A549 (cell line): ENCODE results near the gene TSC22D3. TPM values are rescaled to one million over a fixed set of nuclear protein-coding genes. Genes with fewer than 3 reads are reported as not detected.
A peak's percentile ranks its signal among the peaks of the same experiment; 100 is the strongest.

ENCODE experiments used
- ATAC-seq, 2 experiments: fragments of 200-7000 bp in 1 of 2; fragments of >200 bp in 1 of 2; cut with Nextera tagmentation in 1 of 2; cut with Tn5 transposase in 1 of 2; 3 replicates each; pipeline versions ENCODE4 v1.8.0 to v1.9.1; 2018 to 2020; ENCODE audit warnings: mild to moderate bottlenecking in 1 of 2, moderate library complexity in 1 of 2
- CTCF ChIA-PET: fragments of 300-600 bp; sonication (Branson Sonifier 250); formaldehyde crosslinking; extraction: SDS; loops from one replicate; lab custom pipeline; 2021; ENCODE audit warnings: antibody characterized with exemption, inconsistent platforms; lab: Yijun Ruan, JAX
- POLR2A ChIA-PET: fragments of 350-600 bp; formaldehyde crosslinking; extraction: SDS; loops from one replicate; lab custom pipeline; 2021; ENCODE audit warnings: antibody characterized with exemption, inconsistent platforms; lab: Yijun Ruan, JAX
- DNase-seq, 2 experiments: peaks; one replicate each; pipeline versions ENCODE4 v3.0.0 to v3.0.0-alpha.2; 2011 to 2016; ENCODE audit warnings: low read depth in 1 of 2, low spot score in 1 of 2
- FAIRE-seq: peaks from 2 replicates; lab custom pipeline; 2011; peaks lifted over from hg19 to GRCh38; lab: Jason Lieb, UNC
- H3K27ac ChIP-seq, 2 experiments: fragments of >200 bp; sonication (Bioruptor Twin); formaldehyde crosslinking; 3 replicates each; pipeline ENCODE4 v1.5.1; 2016 to 2017
- H3K4me1 ChIP-seq: fragments of >200 bp; sonication (Bioruptor Twin); formaldehyde crosslinking; 3 replicates; pipeline ENCODE4 v1.6.1; 2016
- H3K4me2 ChIP-seq: fragments of >200 bp; sonication (Bioruptor Twin); formaldehyde crosslinking; 3 replicates; pipeline ENCODE4 v1.6.1; 2016
- H3K4me3 ChIP-seq: fragments of >200 bp; sonication (Bioruptor Twin); formaldehyde crosslinking; 3 replicates; pipeline ENCODE4 v1.5.1; 2016
- H3K9me3 ChIP-seq: fragments of >200 bp; sonication (Bioruptor Twin); formaldehyde crosslinking; 3 replicates; pipeline ENCODE4 v1.6.1; 2016
- CBX2 ChIP-seq: fragments of 200-600 bp; sonication (generic); IDR thresholded peaks from 2 replicates; pipeline ENCODE4 v1.6.1; 2016; ENCODE audit warnings: low read depth, mild to moderate bottlenecking, borderline replicate concordance
- CBX8 ChIP-seq: fragments of 200-600 bp; sonication (generic); IDR thresholded peaks from 2 replicates; pipeline ENCODE4 v1.6.1; 2016
- CHD2 ChIP-seq: fragments of 150-350 bp; IDR thresholded peaks from 2 replicates; pipeline ENCODE4 v1.6.1; 2014; ENCODE audit warnings: low read length; ENCODE audit not compliant: partially characterized antibody
- CTCF ChIP-seq: fragments of >200 bp; sonication (Bioruptor Twin); formaldehyde crosslinking; IDR thresholded peaks from 3 replicates; pipeline ENCODE4 v1.5.1; 2016
- EP300 ChIP-seq, 2 experiments: fragments of >200 bp; sonication (Bioruptor Twin); formaldehyde crosslinking; IDR thresholded peaks; 2 replicates in 1 of 2; 3 replicates in 1 of 2; pipeline ENCODE4 v1.6.1; 2016 to 2017
- FOSB ChIP-seq: fragments of 250-450 bp; sonication (Bioruptor Pico); IDR thresholded peaks from 2 replicates; pipeline ENCODE4 v1.5.0; 2020; ENCODE audit warnings: mild to moderate bottlenecking, moderate library complexity
- GATA3 ChIP-seq: IDR thresholded peaks from 2 replicates; pipeline ENCODE4 v1.6.1; 2012; ENCODE audit warnings: borderline replicate concordance
- HMGXB4 ChIP-seq: fragments of 250-450 bp; sonication (Bioruptor Pico); IDR thresholded peaks from 2 replicates; pipeline ENCODE4 v1.5.0; 2021; ENCODE audit warnings: mild to moderate bottlenecking, moderate library complexity, borderline replicate concordance
- HOXA7 ChIP-seq: fragments of 250-450 bp; sonication (Bioruptor Pico); IDR thresholded peaks from 2 replicates; pipeline ENCODE4 v1.5.0; 2020; ENCODE audit warnings: mild to moderate bottlenecking, moderate library complexity
- HOXB13 ChIP-seq: fragments of 250-450 bp; sonication (Bioruptor Pico); IDR thresholded peaks from 2 replicates; pipeline ENCODE4 v1.5.0; 2020; ENCODE audit warnings: low read depth, mild to moderate bottlenecking, moderate library complexity
- HOXB5 ChIP-seq: fragments of 250-450 bp; sonication (Bioruptor Pico); IDR thresholded peaks from 2 replicates; pipeline ENCODE4 v1.5.0; 2020; ENCODE audit warnings: mild to moderate bottlenecking, moderate library complexity
- JUNB ChIP-seq: fragments of >200 bp; sonication (Bioruptor Twin); formaldehyde crosslinking; IDR thresholded peaks from 2 replicates; pipeline ENCODE4 v1.6.1; 2016
- KDM1A ChIP-seq: fragments of 200-600 bp; sonication (generic); IDR thresholded peaks from 2 replicates; pipeline ENCODE4 v1.6.1; 2016; ENCODE audit warnings: low read depth, mild to moderate bottlenecking
- KDM5A ChIP-seq: fragments of 200-600 bp; sonication (generic); IDR thresholded peaks from 2 replicates; pipeline ENCODE4 v1.6.1; 2016; ENCODE audit warnings: antibody characterized with exemption, mild to moderate bottlenecking
- MAX ChIP-seq: IDR thresholded peaks from 2 replicates; pipeline ENCODE4 v1.6.1; 2012
- MYC ChIP-seq: IDR thresholded peaks from 2 replicates; pipeline ENCODE4 v1.6.1; 2012; ENCODE audit warnings: mild to moderate bottlenecking, inconsistent platforms, low read length, improper control_type of control experiment, borderline replicate concordance
- NFE2L2 ChIP-seq: fragments of 150-350 bp; conservative IDR thresholded peaks from 2 replicates; pipeline ENCODE4 v1.6.1; 2014; ENCODE audit warnings: low read length
- NR3C1 ChIP-seq: fragments of >200 bp; sonication (Bioruptor Twin); formaldehyde crosslinking; IDR thresholded peaks from 3 replicates; pipeline ENCODE4 v1.6.1; 2017
- RAD21 ChIP-seq, 2 experiments: fragments of >200 bp in 1 of 2; sonication (Bioruptor Twin) in 1 of 2; formaldehyde crosslinking in 1 of 2; IDR thresholded peaks in 1 of 2; conservative IDR thresholded peaks in 1 of 2; 2 replicates in 1 of 2; 3 replicates in 1 of 2; pipeline ENCODE4 v1.6.1; 2012 to 2018; ENCODE audit warnings: inconsistent platforms in 1 of 2
- RFX5 ChIP-seq: fragments of 450-650 bp; IDR thresholded peaks from 2 replicates; pipeline ENCODE4 v1.7.1; 2014; ENCODE audit warnings: antibody characterized with exemption, mild to moderate bottlenecking, moderate library complexity
- RNF2 ChIP-seq: fragments of 200-600 bp; sonication (generic); IDR thresholded peaks from 2 replicates; pipeline ENCODE4 v1.6.1; 2016; ENCODE audit warnings: low read depth, mild to moderate bottlenecking, antibody characterized with exemption, moderate library complexity, borderline replicate concordance
- SREBF2 ChIP-seq: fragments of 450-650 bp; IDR thresholded peaks from 2 replicates; pipeline ENCODE4 v1.6.1; 2014; ENCODE audit warnings: mild to moderate bottlenecking, moderate library complexity
- TFCP2L1 ChIP-seq: fragments of 250-450 bp; sonication (Bioruptor Pico); IDR thresholded peaks from 2 replicates; pipeline ENCODE4 v1.5.0; 2021; ENCODE audit warnings: mild to moderate bottlenecking
- ZSCAN20 ChIP-seq: fragments of 250-450 bp; sonication (Bioruptor Pico); IDR thresholded peaks from 2 replicates; pipeline ENCODE4 v1.8.0; 2022; ENCODE audit warnings: mild to moderate bottlenecking, moderate library complexity
- WGBS: methylation state at CpG from one replicate; pipeline ENCODE4 v1.1.6; 2017; ENCODE audit errors: missing lambda C conversion rate; 5-methylcytosine and 5-hydroxymethylcytosine counted together
- polyA plus RNA-seq, 4 experiments: library from polyadenylated mRNA; depleted of rRNA in 3 of 4; stranded (reverse); fragments of >200 nt; fragmentation: RNase III in 1 of 4; extraction: RNeasy Plus Mini Kit Qiagen cat#74134 plus additional on column Dnase treatment in 1 of 4; gene quantifications; 2 replicates in 3 of 4; 3 replicates in 1 of 4; pipeline ENCODE4 v1.2.3, GENCODE V29; 2011 to 2017

TSC22D3 gene
- polyA plus RNA-seq, 2 of the 4 experiments (the other 2 are of a cell fraction) = 12.2 to 65.4 TPM

GRCh38 chrX:107743995-107744394, 31.6 kb downstream of the TSC22D3 start:
- no peak for DNase-seq
- Histone ChIP-seq H3K4me2 (no peak overlapping the region), H3K9me3 (no peaks in the 10 kb centered on the region), H3K27ac (no peak overlapping the region; a peak in 1 of 6 replicates), H3K4me3 (no peak overlapping the region), H3K4me1 (peaks cover 25% of the 10 kb centered on the region)
- ChIA-PET POLR2A (no interaction called here), CTCF (interaction anchor here (0.7 to 1.2 kb wide), 2 partner anchors 33 to 71 kb away, joined by 4 to 5 read pairs; partner anchors contain the start of gene NCBP2L)
- no peak for TF ChIP-seq KDM1A
- no peak for FAIRE-seq
- WGBS = 89% methylated on average over 7 of the region's 7 CpGs
- ATAC-seq = no peak

- POLR2A ChIA-PET = interaction anchor here (0.7 kb wide), 1 partner anchor 10 kb away, joined by 4 read pairs; no protein-coding TSS in a partner anchor
- CTCF ChIA-PET = interaction anchor here (2.9 kb wide), 1 partner anchor 70 kb away, joined by 11 read pairs; no protein-coding TSS in a partner anchor
- FAIRE-seq (no peak), ATAC-seq (no peak), DNase-seq (no peak)
- TF ChIP-seq HMGXB4 (no peak), KDM5A (no peak), CBX8 (no peak)
- WGBS = 89% methylated on average over 10 of the region's 23 CpGs
- H3K4me1 ChIP-seq = peaks cover 20% of the 10 kb centered on the region
- H3K27ac ChIP-seq = peak overlapping the region; percentile 69 to 73; a peak in 5 of 6 replicates
- H3K4me2 ChIP-seq = peak overlapping the region; percentile 41; the same call in 2 of the 3 replicates
- H3K9me3 ChIP-seq = no peaks in the 10 kb centered on the region
- H3K4me3 ChIP-seq = no peak overlapping the region
These were observed 32.8 kb downstream of the TSC22D3 start for GRCh38 chrX:107742700-107743191.

GRCh38 chrX:107741404-107741790, 34.2 kb downstream of the TSC22D3 start:
- no peak for TF ChIP-seq CHD2
- no peak for TF ChIP-seq CTCF
- TF ChIP-seq HOXB5 (CRISPR knock-in tag) = no peak
- TF ChIP-seq RNF2 = no peak
- no peak for TF ChIP-seq NR3C1
- no peak for TF ChIP-seq RFX5
- TF ChIP-seq MYC = no peak
- ChIA-PET POLR2A (no interaction called here), CTCF (interaction anchor here (2.9 kb wide), 1 partner anchor 68 kb away, joined by 11 read pairs; no protein-coding TSS in a partner anchor)
- DNase-seq (no peak), FAIRE-seq (peak; percentile 32), ATAC-seq (no peak)
- H3K27ac ChIP-seq = peak overlapping the region; percentile 69; a peak in 2 of 6 replicates
- WGBS = 91% methylated on average over 7 of the region's 7 CpGs
- H3K4me3 ChIP-seq = no peak overlapping the region
- no peaks in the 10 kb centered on the region for H3K9me3 ChIP-seq
- peak overlapping the region; percentile 41 for H3K4me2 ChIP-seq
- peaks cover 14% of the 10 kb centered on the region for H3K4me1 ChIP-seq

GRCh38 chrX:107739541-107739940, 36.0 kb downstream of the TSC22D3 start:
- ChIA-PET POLR2A (no interaction called here), CTCF (interaction anchor here (1.2 to 1.8 kb wide), 3 partner anchors 8 to 67 kb away, joined by 3 to 6 read pairs (median 4); no protein-coding TSS in a partner anchor)
- Histone ChIP-seq H3K9me3 (no peaks in the 10 kb centered on the region), H3K27ac (no peak overlapping the region), H3K4me2 (no peak overlapping the region), H3K4me3 (no peak overlapping the region), H3K4me1 (peaks cover 14% of the 10 kb centered on the region)
- FAIRE-seq (no peak), ATAC-seq (no peak), DNase-seq (no peak)
- WGBS = 88% methylated on average over 3 of the region's 3 CpGs
- no peak for TF ChIP-seq CBX8
- no peak for TF ChIP-seq CHD2
- TF ChIP-seq NR3C1 = no peak
- no peak for TF ChIP-seq FOSB (CRISPR knock-in tag)
- no peak for TF ChIP-seq JUNB
- no peak for TF ChIP-seq ZSCAN20 (CRISPR knock-in tag)
- TF ChIP-seq CBX2 = no peak
- no peak for TF ChIP-seq EP300 (IDR thresholded peaks at IDR 0.05)
- no peak for TF ChIP-seq HOXB13 (CRISPR knock-in tag)
- TF ChIP-seq HMGXB4 = no peak
- no peak for TF ChIP-seq TFCP2L1 (CRISPR knock-in tag)
- no peak for TF ChIP-seq SREBF2
- TF ChIP-seq HOXB5 (CRISPR knock-in tag) = no peak
- TF ChIP-seq RAD21 (conservative IDR thresholded peaks at IDR 0.05 in 1 of 2, IDR thresholded peaks at IDR 0.05 in 1 of 2) = no peak
- no peak for TF ChIP-seq MAX
- TF ChIP-seq GATA3 = no peak
- TF ChIP-seq HOXA7 (CRISPR knock-in tag) = no peak
- no peak for TF ChIP-seq NFE2L2
- TF ChIP-seq RNF2 = no peak
